Endothelial cell (in vitro differentiated cells): ENCODE measurements around the gene MEDAG. TPM values are rescaled to one million over a fixed set of nuclear protein-coding genes. Genes with fewer than 3 reads are reported as not detected.

Source experiments
- DNase-seq: peaks from one replicate; pipeline ENCODE4 v3.0.0; 2021; ENCODE audit warnings: low spot score
- H3K27ac Mint-ChIP-seq: one replicate; pipeline ENCODE4 v1.8.0; 2021; ENCODE audit warnings: mixed read lengths, inconsistent platforms; ENCODE audit not compliant: unreplicated experiment
- H3K27me3 Mint-ChIP-seq: one replicate; pipeline ENCODE4 v1.8.0; 2021; ENCODE audit warnings: mild to moderate bottlenecking, moderate library complexity, mixed read lengths, inconsistent platforms; ENCODE audit not compliant: unreplicated experiment
- H3K36me3 Mint-ChIP-seq: one replicate; pipeline ENCODE4 v1.8.0; 2021; ENCODE audit warnings: mild to moderate bottlenecking, low read depth, mixed read lengths, inconsistent platforms; ENCODE audit not compliant: unreplicated experiment
- H3K4me1 Mint-ChIP-seq: one replicate; pipeline ENCODE4 v1.8.0; 2021; ENCODE audit warnings: mild to moderate bottlenecking, mixed read lengths, inconsistent platforms; ENCODE audit not compliant: unreplicated experiment
- H3K4me3 Mint-ChIP-seq: one replicate; pipeline ENCODE4 v1.8.0; 2021; ENCODE audit warnings: mild to moderate bottlenecking, mixed read lengths, inconsistent platforms; ENCODE audit not compliant: unreplicated experiment
- H3K9me3 Mint-ChIP-seq: one replicate; pipeline ENCODE4 v1.8.0; 2021; ENCODE audit warnings: mixed read lengths, inconsistent platforms; ENCODE audit not compliant: unreplicated experiment
- total RNA-seq: library from RNA; stranded (reverse); fragmentation: NEBNext Ultra II Directional; extraction: Animal tissue kit (Norgen Biotek cat#: 25700); gene quantifications from one replicate; pipeline ENCODE4 v1.2.1, GENCODE V29; 2021; ENCODE audit not compliant: unreplicated experiment
- TF ChIP-seq, protein P1 (sequence below): fragments of 200-600 bp; sonication (generic); IDR thresholded peaks from one replicate; pipeline ENCODE4 v1.5.0; 2021; ENCODE audit warnings: antibody characterized with exemption; ENCODE audit not compliant: unreplicated experiment

The MEDAG gene
- total RNA-seq, 1 donor from 2014 or later, result 0.77 TPM

GRCh38 chr13:30906411-30907051 lies 460 bp downstream of the MEDAG start:
- Mint-ChIP-seq H3K9me3 (no peaks in the 10 kb centered on the region), H3K4me1 (peaks cover 19% of the 10 kb centered on the region), H3K36me3 (peaks cover 4% of the 10 kb centered on the region), H3K27ac (no peak overlapping the region), H3K4me3 (no peak overlapping the region), H3K27me3 (peaks cover 17% of the 10 kb centered on the region)
- peak; percentile 17 for DNase-seq
- TF ChIP-seq, protein P1, sequence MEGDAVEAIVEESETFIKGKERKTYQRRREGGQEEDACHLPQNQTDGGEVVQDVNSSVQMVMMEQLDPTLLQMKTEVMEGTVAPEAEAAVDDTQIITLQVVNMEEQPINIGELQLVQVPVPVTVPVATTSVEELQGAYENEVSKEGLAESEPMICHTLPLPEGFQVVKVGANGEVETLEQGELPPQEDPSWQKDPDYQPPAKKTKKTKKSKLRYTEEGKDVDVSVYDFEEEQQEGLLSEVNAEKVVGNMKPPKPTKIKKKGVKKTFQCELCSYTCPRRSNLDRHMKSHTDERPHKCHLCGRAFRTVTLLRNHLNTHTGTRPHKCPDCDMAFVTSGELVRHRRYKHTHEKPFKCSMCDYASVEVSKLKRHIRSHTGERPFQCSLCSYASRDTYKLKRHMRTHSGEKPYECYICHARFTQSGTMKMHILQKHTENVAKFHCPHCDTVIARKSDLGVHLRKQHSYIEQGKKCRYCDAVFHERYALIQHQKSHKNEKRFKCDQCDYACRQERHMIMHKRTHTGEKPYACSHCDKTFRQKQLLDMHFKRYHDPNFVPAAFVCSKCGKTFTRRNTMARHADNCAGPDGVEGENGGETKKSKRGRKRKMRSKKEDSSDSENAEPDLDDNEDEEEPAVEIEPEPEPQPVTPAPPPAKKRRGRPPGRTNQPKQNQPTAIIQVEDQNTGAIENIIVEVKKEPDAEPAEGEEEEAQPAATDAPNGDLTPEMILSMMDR, result no peak

- peaks cover 4% of the 10 kb centered on the region for H3K36me3 Mint-ChIP-seq
- DNase-seq, result no peak
- H3K4me3 Mint-ChIP-seq, result no peak overlapping the region
- peak overlapping the region; percentile 42 for H3K27ac Mint-ChIP-seq
- no peaks in the 10 kb centered on the region for H3K9me3 Mint-ChIP-seq
- peaks cover 17% of the 10 kb centered on the region for H3K27me3 Mint-ChIP-seq
- H3K4me1 Mint-ChIP-seq, result peaks cover 19% of the 10 kb centered on the region
- TF ChIP-seq, protein P1, result no peak
Measured at GRCh38 chr13:30907121-30907861, 1.2 kb downstream of the MEDAG start.

GRCh38 chr13:30908416-30908980 lies 2.4 kb downstream of the MEDAG start:
- no peak for DNase-seq
- no peak overlapping the region for H3K4me3 Mint-ChIP-seq
- no peaks in the 10 kb centered on the region for H3K9me3 Mint-ChIP-seq
- H3K27ac Mint-ChIP-seq, result no peak overlapping the region
- peaks cover 19% of the 10 kb centered on the region for H3K4me1 Mint-ChIP-seq
- peaks cover 16% of the 10 kb centered on the region for H3K27me3 Mint-ChIP-seq
- TF ChIP-seq, protein P1, result no peak
- H3K36me3 Mint-ChIP-seq, result peaks cover 4% of the 10 kb centered on the region

DNA sequence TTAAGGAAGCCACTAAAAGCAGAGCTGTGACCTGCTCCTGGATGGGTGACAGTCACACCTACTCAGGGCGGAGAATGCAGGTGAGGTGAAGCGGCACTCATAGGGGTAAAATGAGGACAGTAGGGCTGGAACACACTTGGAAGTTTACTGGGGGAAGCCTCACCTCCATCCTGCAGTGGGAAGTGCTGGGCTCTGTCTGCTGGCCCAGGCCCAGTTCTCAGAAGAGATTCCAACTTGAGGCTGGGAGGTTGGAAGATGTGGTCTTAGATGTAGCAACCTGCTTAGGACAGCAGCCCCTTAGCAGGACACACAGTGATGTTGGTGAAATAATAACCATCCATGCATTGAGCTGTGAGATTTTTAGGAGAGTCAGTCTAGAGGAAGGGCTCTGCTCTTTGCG lies 4.6 kb downstream of the MEDAG start:
- Mint-ChIP-seq H3K27me3 (peaks cover 2% of the 10 kb centered on the region), H3K27ac (peak overlapping the region; percentile 22), H3K9me3 (no peaks in the 10 kb centered on the region), H3K36me3 (peaks cover 4% of the 10 kb centered on the region), H3K4me1 (peaks cover 16% of the 10 kb centered on the region), H3K4me3 (no peak overlapping the region)
- no peak for DNase-seq
- TF ChIP-seq, protein P1, result no peak
